Renal cortical epithelial cell (primary cell): ENCODE results near the gene MAP3K21. TPM values are rescaled to one million over a fixed set of nuclear protein-coding genes. Genes with fewer than 3 reads are reported as not detected.

Experiments
- DNase-seq: peaks from one replicate; pipeline ENCODE4 v3.0.0-alpha.2; 2011; ENCODE audit warnings: low read depth
- total RNA-seq: library from RNA; depleted of rRNA; stranded (reverse); fragments of >200 nt; gene quantifications from 2 replicates; pipeline ENCODE4 v1.2.3, GENCODE V29; 2014

The MAP3K21 gene
- total RNA-seq, 1 donor from 2014 or later: 24.8 TPM

- DNase-seq: peak; percentile 89
Measured at GRCh38 chr1:233359431-233359830, 31.9 kb downstream of the MAP3K21 start.

GRCh38 chr1:233359905-233360304 is 32.4 kb downstream of the MAP3K21 start:
- no peak for DNase-seq

GRCh38 chr1:233360525-233361102 is 33.1 kb downstream of the MAP3K21 start:
- no peak for DNase-seq

- no peak for DNase-seq
Measured at GRCh38 chr1:233361876-233362275, 34.4 kb downstream of the MAP3K21 start.

- DNase-seq: no peak
Measured at GRCh38 chr1:233362743-233363142, 35.2 kb downstream of the MAP3K21 start.

GRCh38 chr1:233364026-233364425 is 36.5 kb downstream of the MAP3K21 start:
- DNase-seq: peak; percentile 43

GRCh38 chr1:233364695-233365539 is 37.4 kb downstream of the MAP3K21 start:
- DNase-seq: peak; percentile 82

GRCh38 chr1:233366575-233366974 is 39.1 kb downstream of the MAP3K21 start:
- no peak for DNase-seq

GRCh38 chr1:233367057-233367803 is 39.7 kb downstream of the MAP3K21 start:
- peak; percentile 89 for DNase-seq

GRCh38 chr1:233368106-233368788 is 40.7 kb downstream of the MAP3K21 start:
- DNase-seq: peak; percentile 81

- DNase-seq: peak; percentile 66
Measured at GRCh38 chr1:233368789-233369130, 41.2 kb downstream of the MAP3K21 start.

GRCh38 chr1:233372218-233373120 is 44.9 kb downstream of the MAP3K21 start:
- DNase-seq: peak; percentile 23

- no peak for DNase-seq
Measured at GRCh38 chr1:233373226-233373625, 45.7 kb downstream of the MAP3K21 start.

- DNase-seq: no peak
Measured at GRCh38 chr1:233375653-233376052, 48.1 kb downstream of the MAP3K21 start.

- DNase-seq: peak; percentile 29
Measured at GRCh38 chr1:233376382-233377110, 49.0 kb downstream of the MAP3K21 start.

GRCh38 chr1:233379869-233380438 is 52.4 kb downstream of the MAP3K21 start:
- DNase-seq: no peak

- no peak for DNase-seq
Measured at GRCh38 chr1:233381806-233382205, 54.3 kb downstream of the MAP3K21 start.

GRCh38 chr1:233383984-233384383 is 56.5 kb downstream of the MAP3K21 start:
- no peak for DNase-seq

- DNase-seq: peak; percentile 81
Measured at GRCh38 chr1:233386336-233386735, 58.8 kb downstream of the MAP3K21 start.

- no peak for DNase-seq
Measured at GRCh38 chr1:233387585-233387984, 60.1 kb downstream of the MAP3K21 start.
